NK-92 treated with Interleukin-12 subunit alpha and Interleukin-12 subunit beta, amount 100 ng/mL, for 24 hours (cell line): Measurements from ENCODE around the gene GAS2L2.
"Not testable (repeated sequence)": the region's sequence is repeated elsewhere in the genome, so short reads cannot be mapped to it uniquely, and the experiment has no call there.

ENCODE experiments used
- DNase-seq: peaks from one replicate; lab custom pipeline; 2025; lab: John Stamatoyannopoulos, UW

GAS2L2 gene

DNA sequence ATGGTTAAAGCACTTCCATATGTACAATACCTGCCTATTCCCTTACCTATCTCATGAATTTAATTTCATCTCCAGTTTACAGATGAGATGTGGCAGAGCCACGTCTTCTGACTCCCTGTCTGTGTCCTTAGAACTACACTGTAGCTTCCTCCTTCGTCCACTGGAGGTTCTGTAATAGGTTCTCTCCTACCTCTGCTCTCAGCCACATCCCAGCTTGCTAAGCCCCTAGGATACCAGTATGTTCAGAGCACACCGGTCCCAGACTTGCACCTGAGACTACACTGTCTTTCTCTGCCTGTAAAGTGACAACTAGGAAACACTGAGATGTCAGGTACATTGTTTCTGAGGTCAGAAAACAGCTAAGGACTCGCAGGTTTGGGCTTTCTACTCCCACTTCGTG, 25.4 kb downstream of the GAS2L2 start:
- DNase-seq, result no peak

DNA sequence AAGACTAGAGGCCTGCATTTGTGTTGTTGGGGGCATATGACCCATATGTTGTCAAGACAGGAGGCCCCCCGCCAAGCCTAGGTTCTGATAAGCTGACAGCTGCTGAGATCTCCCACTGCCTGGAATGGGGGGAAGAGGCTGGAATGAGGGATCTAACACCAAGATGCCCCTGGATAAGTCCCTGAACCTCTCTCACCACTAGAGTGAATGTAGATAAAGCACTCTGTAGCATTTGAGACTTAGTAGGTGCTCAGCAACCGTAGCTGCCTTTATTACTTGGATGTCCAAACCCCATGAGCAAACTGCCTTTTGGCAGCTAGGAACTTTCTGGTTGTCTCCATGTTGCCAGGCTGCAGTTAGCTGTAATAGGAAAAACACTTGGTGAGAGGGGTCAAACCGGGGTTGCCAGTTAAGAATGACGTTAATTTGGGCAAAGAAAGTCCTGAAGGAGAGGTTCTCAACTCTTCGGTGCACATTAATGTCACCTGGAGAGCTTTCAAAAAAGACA, 26.0 kb downstream of the GAS2L2 start:
- no peak for DNase-seq

DNA sequence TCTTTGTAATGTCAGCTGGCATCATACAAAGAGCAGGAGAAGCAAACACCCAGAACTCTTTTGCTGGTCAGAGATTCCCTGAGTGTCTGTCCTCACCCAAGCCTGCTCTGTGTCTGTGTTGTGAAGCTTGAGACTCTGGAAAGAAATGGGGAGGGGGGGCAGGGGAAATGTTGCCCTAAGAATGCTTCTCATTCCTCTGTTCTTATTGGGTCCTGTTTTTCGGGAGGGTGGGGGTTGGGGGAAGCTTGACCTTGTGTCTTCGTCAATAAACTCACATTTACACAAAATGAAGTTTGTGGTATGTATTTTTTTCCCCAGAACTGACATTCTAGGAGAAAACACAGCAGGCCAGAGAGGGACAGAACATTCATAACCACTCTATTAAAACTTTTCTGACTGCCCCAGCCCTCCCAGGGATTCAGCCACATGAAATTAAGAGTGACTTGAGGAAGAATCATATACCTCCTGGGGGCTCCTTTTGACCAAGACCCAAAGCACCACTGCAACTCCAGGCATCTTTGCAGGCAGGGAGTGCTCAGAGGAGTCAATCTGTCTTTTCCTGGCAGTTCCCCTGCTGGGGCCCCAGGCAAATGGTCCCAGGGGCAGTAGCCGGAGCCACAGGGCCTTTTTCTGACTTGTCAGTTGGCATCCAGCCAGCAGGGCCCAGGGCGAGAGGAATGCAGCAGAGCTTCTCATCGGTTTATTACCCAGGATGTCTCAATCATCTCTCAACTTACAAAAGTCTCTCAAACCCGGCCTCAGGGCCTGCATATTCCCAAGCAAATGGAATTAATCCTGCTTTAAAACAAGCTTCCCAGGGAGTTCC, 26.7 kb downstream of the GAS2L2 start:
- no peak for DNase-seq

DNA sequence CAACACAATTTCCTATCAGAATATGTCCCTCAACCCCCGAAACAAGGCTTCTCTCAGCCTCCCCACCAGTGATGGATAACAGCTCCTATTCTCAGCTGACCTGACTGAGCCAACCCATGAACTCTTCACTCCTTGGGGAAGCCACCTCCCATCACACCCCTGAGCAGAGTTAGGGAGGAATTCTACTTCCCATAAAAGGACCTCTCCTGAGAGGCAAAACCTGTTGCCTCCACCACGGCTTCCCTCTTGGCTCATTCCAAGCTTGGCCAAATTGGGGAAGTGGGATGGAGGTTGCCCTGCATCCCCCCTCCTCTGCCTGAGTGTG, 27.3 kb downstream of the GAS2L2 start:
- DNase-seq, result no peak

DNA sequence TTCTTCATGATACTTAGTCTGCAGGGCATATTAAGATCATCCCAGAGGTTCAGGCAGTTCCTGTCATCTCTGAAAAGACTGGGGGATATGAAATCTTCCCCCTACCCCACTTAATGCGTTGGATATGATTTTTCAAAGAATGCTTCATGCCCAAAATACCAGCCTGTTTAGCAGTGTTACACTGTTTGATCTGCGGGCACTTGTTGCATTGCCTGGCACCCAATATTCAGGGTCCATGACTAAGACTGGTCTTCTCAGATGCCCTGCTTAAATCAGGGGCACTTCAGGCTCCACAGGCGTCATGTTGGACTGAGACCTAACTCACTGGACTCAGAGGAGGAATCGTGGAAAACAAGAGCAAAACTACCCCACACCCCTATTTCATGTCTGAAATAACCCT, 28.0 kb downstream of the GAS2L2 start:
- DNase-seq, result no peak

DNA sequence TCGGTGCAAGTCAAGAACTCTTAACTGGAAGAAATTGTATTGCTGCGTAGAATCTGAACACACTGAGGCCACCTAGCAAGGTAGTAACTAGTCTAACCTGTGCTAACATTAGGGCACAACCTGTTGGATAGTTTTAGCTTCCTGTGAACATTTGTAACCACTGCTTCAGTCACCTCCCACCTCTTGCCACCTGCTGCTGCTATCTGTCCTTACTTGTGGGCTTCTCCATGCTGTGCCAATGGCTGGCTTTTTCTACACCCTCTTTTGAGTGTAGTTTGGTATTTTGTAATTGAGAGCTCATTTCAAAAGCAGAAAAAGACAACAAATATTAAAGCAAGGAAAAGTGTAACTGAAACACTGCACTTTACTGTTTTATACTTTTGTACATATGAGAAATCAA, 29.3 kb downstream of the GAS2L2 start:
- no peak for DNase-seq

DNA sequence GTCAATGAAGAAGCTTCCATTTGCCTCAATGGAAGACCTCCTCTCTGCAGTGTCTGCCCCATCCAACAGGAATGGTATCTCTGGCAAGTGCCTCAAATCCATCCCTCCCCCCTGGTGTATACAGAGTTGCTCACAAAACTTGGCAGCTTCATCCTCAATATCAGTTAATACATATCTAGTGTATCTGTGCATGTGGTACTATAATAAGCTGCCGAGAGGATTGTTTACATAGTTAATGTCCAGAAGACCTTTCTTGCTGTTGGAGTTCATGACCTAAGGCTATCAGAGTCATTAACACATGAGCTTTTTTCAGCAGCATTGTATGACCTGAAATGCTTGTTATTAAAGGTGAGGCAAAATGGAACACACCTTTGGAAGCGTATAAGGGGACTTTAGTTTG, 35.6 kb downstream of the GAS2L2 start:
- no peak for DNase-seq

DNA sequence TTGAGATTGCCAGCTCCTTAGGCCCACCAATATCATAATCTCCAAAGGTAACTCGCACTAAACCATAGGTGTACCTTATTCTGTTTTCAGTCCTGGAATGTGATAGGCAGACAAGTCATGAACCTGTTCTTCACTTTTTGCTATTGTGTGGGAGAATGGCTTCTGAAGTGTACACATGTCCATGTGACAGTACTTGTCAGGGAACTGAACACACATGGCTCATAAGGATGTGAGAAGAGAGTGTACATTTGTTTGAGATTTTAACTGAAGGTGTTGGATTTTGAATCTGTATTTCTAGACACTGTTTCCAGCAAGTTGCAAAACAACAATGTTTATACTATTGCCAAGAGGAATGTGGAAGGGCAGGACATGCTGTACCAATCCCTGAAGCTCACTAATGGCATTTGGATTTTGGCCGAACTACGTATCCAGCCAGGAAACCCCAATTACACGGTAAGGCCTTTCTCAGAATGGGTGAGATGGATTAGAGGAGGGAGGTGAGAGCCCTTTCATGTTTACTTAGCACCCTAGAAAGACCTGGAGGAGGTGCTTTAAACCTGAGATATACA, 36.1 kb downstream of the GAS2L2 start:
- DNase-seq, result no peak

DNA sequence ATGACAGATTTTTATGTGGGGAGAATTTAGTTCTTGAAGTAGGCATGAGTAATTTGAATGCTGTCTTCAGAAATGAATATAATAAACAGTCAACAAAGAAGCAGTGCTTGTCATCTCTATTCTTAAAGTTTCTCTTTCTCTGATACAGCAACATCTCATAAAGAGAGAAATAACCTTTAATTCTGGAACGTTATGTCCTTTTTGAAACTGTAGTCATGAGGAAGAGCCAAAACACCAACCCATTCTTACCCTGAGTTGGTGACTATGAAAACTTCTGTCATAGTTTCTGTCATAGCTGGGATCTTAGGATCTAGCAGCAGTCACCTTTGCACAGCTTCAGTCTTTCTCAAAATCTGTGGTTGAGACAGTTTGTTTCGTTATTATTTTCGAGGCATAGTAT, 36.9 kb downstream of the GAS2L2 start:
- DNase-seq, result no peak

DNA sequence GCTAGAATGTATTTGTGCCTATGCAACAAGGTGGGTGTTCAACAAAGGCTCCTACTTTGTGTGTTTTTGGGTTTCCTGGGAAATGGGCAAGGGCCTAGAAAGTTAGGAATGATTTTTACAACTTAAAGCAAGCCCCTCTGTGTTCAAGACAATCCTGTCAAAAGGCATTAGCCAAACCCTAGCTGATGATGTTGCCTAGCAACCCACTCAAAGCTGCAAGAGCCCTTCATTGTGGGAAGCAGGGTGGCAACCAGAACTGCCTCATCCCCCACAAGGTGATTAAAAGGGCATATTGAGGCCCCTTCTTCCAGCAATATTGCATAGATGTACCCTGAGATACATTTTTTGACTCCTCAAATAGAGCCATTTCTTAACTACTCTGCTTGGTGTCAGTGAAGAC, 37.6 kb downstream of the GAS2L2 start:
- DNase-seq, result no peak

DNA sequence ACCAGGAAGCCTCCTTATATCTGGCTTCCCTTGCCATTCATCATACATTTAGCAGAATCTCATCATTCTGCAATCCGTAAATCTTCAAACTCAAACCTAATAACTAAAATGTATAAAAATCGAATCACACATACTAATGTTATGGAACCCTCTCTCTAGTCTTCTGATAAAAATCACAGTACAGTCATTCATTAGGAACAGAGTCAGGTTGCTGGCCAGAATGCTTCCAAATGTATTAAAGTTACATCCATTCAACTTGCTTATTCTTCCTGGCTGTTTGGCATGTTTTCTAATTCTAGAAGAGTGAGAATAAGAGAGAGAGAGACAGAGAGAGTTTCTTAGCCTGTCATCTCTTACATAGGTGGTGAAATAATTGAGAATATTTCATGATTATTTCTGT, 38.1 kb downstream of the GAS2L2 start:
- DNase-seq, result no peak

DNA sequence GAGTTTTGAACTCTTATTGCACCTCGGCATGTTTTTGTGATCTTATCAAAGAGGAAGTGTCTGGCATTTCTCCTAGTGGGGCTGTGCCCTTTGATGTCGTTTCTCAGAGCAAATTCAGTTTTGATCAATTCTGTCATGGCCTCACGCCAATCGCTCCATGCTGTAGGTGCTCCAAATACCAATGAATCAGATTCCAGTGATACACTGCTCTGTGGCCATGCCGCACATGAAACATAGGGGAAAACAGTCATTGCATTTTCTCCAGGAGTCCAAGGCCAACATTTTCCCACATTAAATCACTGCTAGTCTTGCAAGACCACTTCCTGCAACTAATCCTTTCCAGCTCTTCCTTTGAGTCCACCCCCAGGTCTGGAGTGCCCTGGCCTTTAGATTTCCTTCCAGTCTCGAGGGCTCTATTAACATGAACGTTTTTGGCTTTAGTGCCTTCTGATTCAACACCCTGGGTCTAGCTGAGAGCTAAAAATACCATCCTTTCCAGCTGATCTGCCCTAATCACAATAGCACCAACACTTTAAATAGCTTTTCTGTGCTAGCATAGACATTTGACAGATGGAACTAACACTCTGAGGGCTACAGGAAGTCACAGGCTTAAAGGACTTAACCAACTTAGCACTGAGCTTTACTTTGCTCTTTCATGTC, 39.8 kb downstream of the GAS2L2 start:
- no peak for DNase-seq

DNA sequence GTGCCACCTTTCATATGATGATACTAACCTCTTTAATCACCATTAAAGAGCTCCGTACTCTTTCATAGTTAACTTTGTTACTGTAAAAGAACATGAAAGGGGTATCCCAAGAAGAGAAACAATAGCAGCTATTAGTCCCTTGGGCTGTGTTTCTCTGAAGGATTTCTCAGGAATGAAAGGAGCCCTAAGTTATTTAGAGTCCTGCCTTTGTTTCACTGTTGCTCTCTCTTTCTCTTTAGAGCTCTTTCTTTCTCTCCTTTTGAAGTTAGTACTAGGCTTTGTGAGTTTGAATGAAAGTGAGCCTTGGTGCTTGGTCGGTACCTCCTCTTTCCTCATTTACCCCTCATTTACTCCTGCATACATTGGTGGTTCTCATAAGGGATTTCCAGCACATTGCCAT, 42.1 kb downstream of the GAS2L2 start:
- no peak for DNase-seq

DNA sequence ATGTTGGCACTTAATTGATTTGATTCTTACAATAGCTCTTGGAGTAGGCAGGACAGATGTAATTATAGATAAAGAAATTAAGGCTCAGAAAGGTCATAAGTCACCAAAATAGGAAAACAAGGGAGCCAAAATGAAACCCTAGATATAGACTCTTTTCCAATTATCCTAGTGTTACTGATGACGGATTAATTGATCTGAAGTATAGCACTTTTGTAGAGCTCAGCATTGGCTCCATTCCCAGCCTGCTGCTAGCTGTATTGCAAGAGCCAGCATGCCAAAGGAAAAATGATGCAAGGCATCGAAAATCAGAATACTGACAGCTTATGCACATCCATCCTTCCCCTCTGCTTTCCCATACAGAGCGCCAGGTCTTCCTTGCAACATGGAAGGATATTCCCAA, 43.2 kb downstream of the GAS2L2 start:
- DNase-seq, result no peak

DNA sequence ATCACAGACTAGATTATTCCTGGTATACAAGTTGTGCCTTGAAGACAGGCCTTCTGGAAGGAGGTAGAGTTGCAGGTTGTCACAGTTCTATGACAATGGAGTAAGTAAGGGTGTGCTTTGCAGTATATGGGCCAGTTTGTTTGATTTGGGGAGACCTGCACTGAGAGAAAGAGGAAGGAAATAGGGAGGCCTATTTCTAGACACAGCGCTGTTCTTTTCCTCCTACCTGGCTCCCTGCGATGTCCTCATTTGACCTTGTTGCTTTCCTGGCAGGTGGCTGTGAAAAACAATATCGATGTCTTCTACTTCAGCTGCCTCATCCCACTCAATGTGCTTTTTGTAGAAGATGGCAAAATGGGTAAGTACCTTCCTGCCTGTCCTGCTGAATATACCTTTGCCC, 44.1 kb downstream of the GAS2L2 start:
- DNase-seq, result no peak

DNA sequence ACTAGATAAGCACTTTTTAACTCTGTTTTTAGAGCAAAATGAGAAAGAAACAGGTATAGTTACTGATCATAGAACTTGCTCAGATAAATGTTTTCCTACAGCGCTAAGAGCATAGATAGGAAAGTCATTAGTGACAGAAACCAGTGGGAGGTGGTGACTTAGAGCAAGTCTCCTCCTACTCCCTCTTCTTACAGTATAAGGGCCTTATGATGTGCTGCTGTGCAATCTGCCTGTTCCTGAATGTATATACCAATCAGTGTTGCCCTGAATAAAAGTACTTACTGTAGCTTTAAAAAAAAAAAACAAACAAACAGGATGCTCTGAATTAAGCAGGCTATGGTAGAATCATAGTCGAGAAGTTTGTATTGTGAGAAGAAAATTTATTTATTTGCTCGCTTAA, 44.9 kb downstream of the GAS2L2 start:
- DNase-seq, result no peak

DNA sequence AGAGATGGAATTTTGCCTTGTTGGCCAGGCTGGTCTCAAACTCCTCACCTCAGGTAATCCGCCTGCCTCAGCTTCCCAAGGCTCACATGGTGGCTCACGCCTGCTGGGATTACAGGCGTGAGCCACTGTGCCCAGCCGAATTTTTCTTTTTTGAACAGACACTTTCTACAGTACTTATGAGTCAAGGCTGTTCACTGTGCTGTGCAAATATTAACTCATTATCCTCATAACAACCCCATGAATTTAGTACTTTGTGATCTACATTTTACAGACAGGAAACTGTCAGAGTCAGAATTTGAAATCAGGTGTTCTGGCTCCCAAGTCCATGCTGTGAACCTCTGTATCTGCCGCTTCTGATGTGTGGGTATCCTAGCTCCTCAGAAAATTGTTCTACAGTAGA, 47.3 kb downstream of the GAS2L2 start:
- no peak for DNase-seq

DNA sequence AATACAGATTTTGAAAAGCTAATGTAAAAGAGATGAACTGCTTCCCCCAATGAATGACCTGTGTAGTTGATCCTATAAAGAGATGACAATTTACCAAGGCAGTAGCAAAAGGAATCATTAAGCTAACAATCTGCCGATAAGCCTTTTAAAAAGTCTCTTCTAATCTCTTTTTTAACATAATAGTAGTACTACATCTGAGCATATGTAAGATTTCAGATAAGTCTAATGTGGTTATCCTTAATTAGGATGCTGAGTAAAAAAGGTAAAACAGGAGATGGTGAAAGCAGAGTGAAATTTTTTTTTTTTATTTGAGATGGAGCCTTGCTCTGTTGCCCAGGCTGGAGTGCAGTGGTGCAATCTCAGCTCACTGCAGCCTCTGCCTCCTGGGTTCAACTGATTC, 47.8 kb downstream of the GAS2L2 start:
- no peak for DNase-seq

DNA sequence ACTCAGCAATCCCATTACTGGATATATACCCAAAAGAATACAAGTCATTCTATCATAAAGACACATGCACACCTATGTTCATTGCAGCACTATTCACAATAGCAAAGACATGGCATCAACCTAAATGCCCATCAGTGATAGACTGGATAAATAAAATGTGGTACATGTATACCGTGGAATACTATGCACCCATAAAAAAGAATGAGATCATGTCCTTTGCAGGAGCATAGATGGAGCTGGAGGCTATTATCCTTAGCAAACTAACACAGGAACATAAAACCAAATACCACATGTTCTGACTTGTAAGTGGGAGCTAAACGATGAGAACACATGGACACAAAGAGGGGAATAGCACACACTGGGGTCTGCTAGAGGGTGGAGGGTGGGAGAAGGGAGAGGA, 49.7 kb downstream of the GAS2L2 start:
- not testable (repeated sequence) for DNase-seq

DNA sequence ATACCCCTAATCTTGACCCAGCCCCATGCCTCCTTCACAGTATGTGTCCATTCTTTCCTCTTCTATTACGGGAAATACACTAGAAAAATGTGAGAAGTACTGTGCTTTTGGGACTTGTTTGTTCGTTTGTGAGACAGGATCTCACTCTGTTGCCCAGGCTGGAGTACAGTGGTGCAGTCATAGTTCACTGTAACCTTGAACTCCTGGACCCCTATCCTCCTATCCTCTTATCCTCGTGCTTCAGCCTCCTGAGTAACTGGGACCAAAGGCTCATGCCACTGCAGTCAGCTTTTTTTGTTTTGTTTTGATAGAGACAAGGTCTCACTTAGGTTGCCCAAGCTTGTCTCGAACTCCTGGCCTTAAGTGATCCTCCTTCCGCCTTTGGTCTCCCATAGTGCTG, 51.5 kb downstream of the GAS2L2 start:
- no peak for DNase-seq

DNA sequence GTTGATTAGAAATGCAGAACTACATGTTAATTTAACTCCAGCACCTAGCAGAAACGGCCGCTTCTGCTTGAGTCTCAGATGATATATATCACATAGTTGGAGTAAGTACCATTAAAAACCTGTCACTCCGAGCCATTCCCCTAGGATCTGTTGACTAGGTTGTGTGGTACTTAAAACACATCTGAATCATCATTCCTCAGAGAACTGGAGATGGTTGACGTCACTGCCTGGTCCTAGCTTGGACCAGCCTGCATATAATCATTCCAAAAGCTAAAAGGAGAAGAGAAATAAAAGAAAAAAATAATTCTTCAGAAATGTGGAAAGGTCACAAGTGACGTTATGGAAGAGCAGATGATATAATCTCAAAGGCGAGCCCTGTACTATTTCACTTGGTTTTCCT, 52.9 kb downstream of the GAS2L2 start:
- no peak for DNase-seq

DNA sequence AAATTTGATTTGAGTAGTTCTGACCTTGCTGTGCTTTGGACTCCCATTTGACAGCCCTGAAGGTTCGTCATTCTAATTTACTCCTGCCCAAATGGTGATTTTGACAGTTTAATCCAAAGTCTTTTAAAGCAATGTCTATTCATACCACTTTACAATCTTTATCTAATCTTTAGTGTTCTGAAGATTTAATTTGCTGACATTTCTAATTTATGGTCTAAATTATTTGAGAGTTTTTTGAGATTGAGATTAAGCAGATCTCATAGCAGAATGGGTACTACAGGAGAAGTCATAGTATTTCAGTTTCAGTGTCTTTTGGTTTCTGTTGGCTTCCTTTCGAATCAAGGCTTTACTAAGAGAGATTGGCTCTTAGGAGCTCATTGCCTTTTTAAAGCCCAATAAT, 54.2 kb downstream of the GAS2L2 start:
- no peak for DNase-seq

DNA sequence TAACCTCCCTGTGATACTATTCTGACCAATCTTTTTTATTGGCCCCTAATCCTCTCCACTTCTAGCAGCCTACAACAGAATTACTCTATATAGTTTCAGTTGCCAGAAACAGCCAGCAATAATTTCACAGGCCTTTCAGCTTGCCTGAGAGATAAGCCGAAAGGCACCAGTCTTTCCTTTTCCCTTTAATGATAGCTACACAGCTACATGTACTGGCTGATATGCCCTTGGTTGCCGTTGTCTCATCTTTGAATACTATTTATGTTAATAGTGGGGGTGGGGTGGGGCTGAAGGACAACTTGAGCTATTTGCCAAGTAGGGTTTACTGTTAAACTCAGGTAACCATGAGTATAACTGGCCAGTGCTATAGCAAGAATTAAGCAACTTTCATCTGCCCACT, 57.4 kb downstream of the GAS2L2 start:
- no peak for DNase-seq

DNA sequence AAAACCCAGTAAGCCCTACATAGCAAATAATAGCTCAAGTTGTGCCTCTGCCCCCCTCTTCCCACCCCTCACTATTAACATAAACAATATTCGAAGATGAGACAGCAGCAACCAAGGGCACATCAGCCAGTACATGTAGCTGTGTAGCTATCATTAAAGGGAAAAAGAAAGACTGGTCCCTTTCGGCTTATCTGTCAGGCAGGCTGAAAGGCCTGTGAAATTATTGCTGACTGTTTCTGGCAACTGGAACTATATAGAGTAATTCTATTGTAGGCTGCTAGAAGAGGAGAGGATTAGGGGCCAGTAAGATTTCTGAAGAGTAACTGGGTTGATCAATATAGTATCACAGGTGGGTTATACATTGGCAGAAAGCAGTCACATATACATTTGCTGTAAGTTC, 58.1 kb downstream of the GAS2L2 start:
- no peak for DNase-seq
